Nephron progenitor cell (in vitro differentiated cells): ENCODE measurements around the gene PRRC2B.

Experiments
- DNase-seq: peaks from one replicate; pipeline ENCODE4 v3.0.0; 2021
- H3K27ac Mint-ChIP-seq: 2 replicates; pipeline ENCODE4 v1.8.0; 2021; ENCODE audit warnings: mild to moderate bottlenecking, moderate library complexity, mixed read lengths
- H3K27me3 Mint-ChIP-seq: 2 replicates; pipeline ENCODE4 v1.8.0; 2021; ENCODE audit warnings: mild to moderate bottlenecking, low read depth, mixed read lengths; ENCODE audit not compliant: poor library complexity
- H3K36me3 Mint-ChIP-seq: 2 replicates; pipeline ENCODE4 v1.8.0; 2021; ENCODE audit warnings: low read depth, mixed read lengths
- H3K4me1 Mint-ChIP-seq: 2 replicates; pipeline ENCODE4 v1.8.0; 2021; ENCODE audit warnings: mixed read lengths
- H3K4me3 Mint-ChIP-seq: 2 replicates; pipeline ENCODE4 v1.8.0; 2021; ENCODE audit warnings: mild to moderate bottlenecking, moderate library complexity, mixed read lengths
- H3K9me3 Mint-ChIP-seq: 2 replicates; pipeline ENCODE4 v1.8.0; 2021; ENCODE audit warnings: mild to moderate bottlenecking, moderate library complexity, mixed read lengths
- CTCF ChIP-seq: fragments of 200-600 bp; sonication (generic); IDR thresholded peaks from 2 replicates; pipeline ENCODE4 v1.5.0; 2021; ENCODE audit warnings: antibody characterized with exemption

Gene PRRC2B

GRCh38 chr9:131419026-131419614 lies 25.2 kb downstream of the PRRC2B start:
- Mint-ChIP-seq H3K4me3 (peak overlapping the region; percentile 33), H3K27me3 (peaks cover 7% of the 10 kb centered on the region), H3K36me3 (peaks cover 38% of the 10 kb centered on the region), H3K4me1 (peaks cover 76% of the 10 kb centered on the region), H3K9me3 (peaks cover 19% of the 10 kb centered on the region), H3K27ac (peak overlapping the region; percentile 96)
- no peak for TF ChIP-seq CTCF
- DNase-seq: no peak

- peaks cover 3% of the 10 kb centered on the region for H3K27me3 Mint-ChIP-seq
- no peak for DNase-seq
- H3K4me3 Mint-ChIP-seq: peak overlapping the region; percentile 39
- peaks cover 13% of the 10 kb centered on the region for H3K9me3 Mint-ChIP-seq
- peaks cover 76% of the 10 kb centered on the region for H3K4me1 Mint-ChIP-seq
- peaks cover 37% of the 10 kb centered on the region for H3K36me3 Mint-ChIP-seq
- H3K27ac Mint-ChIP-seq: peak overlapping the region; percentile 96
- no peak for TF ChIP-seq CTCF
Observed at GRCh38 chr9:131419716-131420115, 25.8 kb downstream of the PRRC2B start.

- Mint-ChIP-seq H3K4me1 (peaks cover 72% of the 10 kb centered on the region), H3K27me3 (no peaks in the 10 kb centered on the region), H3K27ac (peak overlapping the region; percentile 93), H3K9me3 (peaks cover 3% of the 10 kb centered on the region), H3K36me3 (peaks cover 32% of the 10 kb centered on the region), H3K4me3 (no peak overlapping the region)
- no peak for DNase-seq
- TF ChIP-seq CTCF: no peak
Observed at GRCh38 chr9:131420980-131421624, 27.2 kb downstream of the PRRC2B start.

GRCh38 chr9:131421691-131422090 lies 27.8 kb downstream of the PRRC2B start:
- H3K36me3 Mint-ChIP-seq: peaks cover 32% of the 10 kb centered on the region
- no peak overlapping the region for H3K4me3 Mint-ChIP-seq

GRCh38 chr9:131422241-131422792 lies 28.4 kb downstream of the PRRC2B start:
- Mint-ChIP-seq H3K36me3 (peaks cover 38% of the 10 kb centered on the region), H3K9me3 (no peaks in the 10 kb centered on the region), H3K27ac (peak overlapping the region; percentile 94), H3K4me1 (peaks cover 60% of the 10 kb centered on the region), H3K27me3 (no peaks in the 10 kb centered on the region), H3K4me3 (no peak overlapping the region)
- TF ChIP-seq CTCF: no peak
- no peak for DNase-seq

More at GRCh38 chr9:131421691-131422090, 27.8 kb downstream of the PRRC2B start:
- Mint-ChIP-seq H3K9me3 (no peaks in the 10 kb centered on the region), H3K27ac (peak overlapping the region; percentile 93), H3K4me1 (peaks cover 66% of the 10 kb centered on the region), H3K27me3 (no peaks in the 10 kb centered on the region)
- no peak for TF ChIP-seq CTCF
- no peak for DNase-seq
